ENCODE data around the gene GZF1. TPM values are rescaled to one million over a fixed set of nuclear protein-coding genes. Genes with fewer than 3 reads are reported as not detected.

Gene GZF1
- total and polyA plus RNA-seq, 2 donors from 2014 or later = 7.7 to 14.1 TPM

DNA sequence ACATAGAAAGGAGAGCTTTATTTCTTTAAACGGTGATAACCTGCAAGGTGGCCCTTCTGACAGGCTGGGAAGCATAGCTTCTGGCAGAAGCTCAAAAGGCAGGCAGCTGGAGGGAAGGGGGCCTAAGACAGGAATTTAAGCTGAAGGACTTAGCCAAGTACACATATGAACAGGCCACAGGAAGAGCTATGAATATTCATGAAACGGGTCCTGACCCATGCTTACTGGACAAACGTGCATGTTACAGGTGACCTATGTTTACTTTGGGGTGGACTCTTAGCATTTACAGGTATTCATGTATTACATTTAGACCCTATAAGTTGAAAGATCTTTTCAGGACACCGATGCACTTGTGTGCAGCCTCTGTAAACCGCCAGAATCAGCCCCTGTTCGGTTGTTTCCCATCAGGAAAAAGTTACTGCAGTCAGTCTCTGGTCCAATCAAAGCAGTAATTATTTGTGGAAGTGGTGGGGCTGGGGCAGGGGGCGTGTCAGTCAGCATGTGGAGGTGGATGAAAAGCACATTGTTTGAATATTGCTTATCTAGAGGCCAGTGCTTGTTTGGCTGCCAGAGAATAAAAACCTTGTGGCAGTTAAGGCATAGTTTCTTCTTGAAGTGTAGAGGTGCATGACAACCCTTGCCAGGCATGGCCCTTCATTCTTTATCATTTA, 2.9 kb upstream of the GZF1 start:
- H3K27me3 ChIP-seq (ENCODE audit: control insufficient read depth, insufficient read depth, low read length) = no peaks in the 10 kb centered on the region
- intact Hi-C loops (cut with DNase I) = no loop called here
- FAIRE-seq = no peak
- TF ChIP-seq, protein P1, sequence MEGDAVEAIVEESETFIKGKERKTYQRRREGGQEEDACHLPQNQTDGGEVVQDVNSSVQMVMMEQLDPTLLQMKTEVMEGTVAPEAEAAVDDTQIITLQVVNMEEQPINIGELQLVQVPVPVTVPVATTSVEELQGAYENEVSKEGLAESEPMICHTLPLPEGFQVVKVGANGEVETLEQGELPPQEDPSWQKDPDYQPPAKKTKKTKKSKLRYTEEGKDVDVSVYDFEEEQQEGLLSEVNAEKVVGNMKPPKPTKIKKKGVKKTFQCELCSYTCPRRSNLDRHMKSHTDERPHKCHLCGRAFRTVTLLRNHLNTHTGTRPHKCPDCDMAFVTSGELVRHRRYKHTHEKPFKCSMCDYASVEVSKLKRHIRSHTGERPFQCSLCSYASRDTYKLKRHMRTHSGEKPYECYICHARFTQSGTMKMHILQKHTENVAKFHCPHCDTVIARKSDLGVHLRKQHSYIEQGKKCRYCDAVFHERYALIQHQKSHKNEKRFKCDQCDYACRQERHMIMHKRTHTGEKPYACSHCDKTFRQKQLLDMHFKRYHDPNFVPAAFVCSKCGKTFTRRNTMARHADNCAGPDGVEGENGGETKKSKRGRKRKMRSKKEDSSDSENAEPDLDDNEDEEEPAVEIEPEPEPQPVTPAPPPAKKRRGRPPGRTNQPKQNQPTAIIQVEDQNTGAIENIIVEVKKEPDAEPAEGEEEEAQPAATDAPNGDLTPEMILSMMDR (IDR thresholded peaks at IDR 0.05; ENCODE audit: borderline replicate concordance, extremely low read depth, insufficient read depth) = no peak
- peak overlapping the region in 1 of 3 donors; percentile 74 for H3K4me3 ChIP-seq (ENCODE audit: low read length in 3 of 3)
- H3K9ac ChIP-seq (ENCODE audit: low read length in 3 of 3) = peak overlapping the region in 1 of 3 donors; percentile 36
- H3K27ac ChIP-seq (ENCODE audit: low read depth in 2 of 2, low read length in 2 of 2) = peak overlapping the region in 1 of 2 donors; percentile 96
- peaks cover 0 to 24% (median 17%) of the 10 kb centered on the region in 3 donors for H3K4me1 ChIP-seq (ENCODE audit: control insufficient read depth in 2 of 3, insufficient read depth in 2 of 3, low read depth in 1 of 3, low read length in 3 of 3)
- H3K9me3 ChIP-seq (ENCODE audit: control insufficient read depth in 2 of 3, insufficient read depth in 1 of 3, low read length in 3 of 3) = no peaks in the 10 kb centered on the region
- no peak for DNase-seq
- H3K36me3 ChIP-seq (ENCODE audit: control insufficient read depth in 2 of 3, insufficient read depth in 3 of 3, low read length in 3 of 3) = peaks cover 2 to 9% (median 5%) of the 10 kb centered on the region in 3 donors

DNA sequence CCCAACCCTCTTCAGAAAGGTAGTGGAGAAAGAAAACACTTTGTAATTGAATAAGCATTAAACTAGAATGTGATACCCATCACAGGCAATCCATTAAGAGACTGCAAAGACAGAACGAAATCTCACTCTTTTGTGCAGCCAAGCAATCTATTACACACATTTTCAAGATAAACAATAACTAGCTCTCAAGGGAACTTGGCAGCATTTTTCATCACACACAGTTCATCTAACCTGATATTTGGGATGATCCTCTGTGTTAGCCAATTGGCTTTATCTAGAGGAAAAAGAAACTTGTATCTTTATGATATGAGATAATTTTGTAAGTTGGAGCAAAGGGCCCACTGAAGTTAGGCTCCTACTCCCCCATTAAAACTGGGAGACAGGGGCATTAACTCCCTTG, 1.5 kb upstream of the GZF1 start:
- H3K4me1 ChIP-seq (ENCODE audit: control insufficient read depth in 2 of 3, insufficient read depth in 2 of 3, low read depth in 1 of 3, low read length in 3 of 3) = peaks cover 0 to 27% (median 17%) of the 10 kb centered on the region in 3 donors
- TF ChIP-seq, protein P1 (IDR thresholded peaks at IDR 0.05; ENCODE audit: borderline replicate concordance, extremely low read depth, insufficient read depth) = no peak
- H3K4me3 ChIP-seq (ENCODE audit: low read length in 3 of 3) = peak overlapping the region in 1 of 3 donors; percentile 76
- peaks cover 0 to 3% (median 2%) of the 10 kb centered on the region in 3 donors for H3K36me3 ChIP-seq (ENCODE audit: control insufficient read depth in 2 of 3, insufficient read depth in 3 of 3, low read length in 3 of 3)
- FAIRE-seq (no peak), DNase-seq (no peak)
- peak overlapping the region; percentile 99 for H3K27ac ChIP-seq (ENCODE audit: low read depth in 2 of 2, low read length in 2 of 2)
- intact Hi-C loops (cut with DNase I) = no loop called here
- H3K9ac ChIP-seq (ENCODE audit: low read length in 3 of 3) = peak overlapping the region in 2 of 3 donors; percentile 92 to 98
- H3K27me3 ChIP-seq (ENCODE audit: control insufficient read depth, insufficient read depth, low read length) = no peaks in the 10 kb centered on the region
- no peaks in the 10 kb centered on the region for H3K9me3 ChIP-seq (ENCODE audit: control insufficient read depth in 2 of 3, insufficient read depth in 1 of 3, low read length in 3 of 3)

DNA sequence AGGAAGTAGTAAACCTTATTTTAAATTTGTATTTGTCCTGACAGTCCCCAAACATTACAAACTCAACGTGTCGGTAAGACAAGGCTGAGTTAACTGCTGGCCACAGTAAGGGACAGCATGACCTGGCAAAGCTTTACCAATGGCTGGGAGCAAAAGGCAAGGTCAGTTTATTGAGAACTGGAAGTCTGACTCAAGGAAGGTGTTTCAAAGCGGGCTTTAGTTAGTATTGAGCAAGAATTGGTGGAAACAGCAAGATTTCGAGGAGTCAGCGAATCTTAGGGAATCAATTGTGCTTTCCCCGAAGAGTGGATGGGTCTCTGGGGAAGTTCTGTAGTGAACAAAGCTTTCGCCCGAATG, 885 bp upstream of the GZF1 start:
- Histone ChIP-seq H3K4me3 (ENCODE audit: low read length in 3 of 3) (peak overlapping the region; percentile 76 to 82 (median 81)), H3K4me1 (ENCODE audit: control insufficient read depth in 2 of 3, insufficient read depth in 2 of 3, low read depth in 1 of 3, low read length in 3 of 3) (peaks cover 0 to 32% (median 17%) of the 10 kb centered on the region in 3 donors), H3K27ac (ENCODE audit: low read depth in 2 of 2, low read length in 2 of 2) (peak overlapping the region; percentile 99), H3K27me3 (ENCODE audit: control insufficient read depth, insufficient read depth, low read length) (no peaks in the 10 kb centered on the region), H3K36me3 (ENCODE audit: control insufficient read depth in 2 of 3, insufficient read depth in 3 of 3, low read length in 3 of 3) (peaks cover 2 to 5% (median 3%) of the 10 kb centered on the region in 3 donors), H3K9me3 (ENCODE audit: control insufficient read depth in 2 of 3, insufficient read depth in 1 of 3, low read length in 3 of 3) (no peaks in the 10 kb centered on the region), H3K9ac (ENCODE audit: low read length in 3 of 3) (peak overlapping the region; percentile 80 to 98 (median 92))
- TF ChIP-seq, protein P1 (IDR thresholded peaks at IDR 0.05; ENCODE audit: borderline replicate concordance, extremely low read depth, insufficient read depth) = no peak
- no peak for FAIRE-seq
- intact Hi-C loops (cut with DNase I) = no loop called here
- DNase-seq = peak in 2 of 5 donors; percentile 43 to 49

Measured in kidney (tissue), 14 donors.